H1 (cell line): ENCODE measurements around the gene GGN.

Experiments used
- CTCF ChIP-seq, 3 experiments: IDR thresholded peaks; 1 replicate in 2 of 3; 2 replicates in 1 of 3; pipeline versions ENCODE4 v1.5.1 to v1.6.1; 2011; ENCODE audit warnings: low read length in 3 of 3, mild to moderate bottlenecking in 3 of 3, inconsistent platforms in 2 of 3, low read depth in 1 of 3, moderate library complexity in 1 of 3; ENCODE audit not compliant: insufficient read depth in 1 of 3; ENCODE audit errors: control extremely low read depth in 1 of 3
- EP300 ChIP-seq, 2 experiments: IDR thresholded peaks; 1 replicate in 1 of 2; 2 replicates in 1 of 2; pipeline ENCODE4 v1.6.1; 2011 to 2012; ENCODE audit warnings: low read depth in 2 of 2, low read length in 2 of 2, mild to moderate bottlenecking in 2 of 2, borderline replicate concordance in 1 of 2, inconsistent platforms in 1 of 2, moderate library complexity in 1 of 2
- EZH2 ChIP-seq: fragments of 200-600 bp; sonication (generic); IDR thresholded peaks from 2 replicates; pipeline ENCODE4 v1.7.1; 2012; ENCODE audit warnings: low read depth, mild to moderate bottlenecking, moderate library complexity, low read length, inconsistent platforms; ENCODE audit not compliant: severe bottlenecking
- KDM1A ChIP-seq: fragments of 200-600, 300-600 bp; sonication (generic); IDR thresholded peaks from 2 replicates; pipeline ENCODE4 v1.7.1; 2016; ENCODE audit warnings: mild to moderate bottlenecking, low read length, borderline replicate concordance
- POLR2A ChIP-seq, 2 experiments: IDR thresholded peaks; 1 replicate in 1 of 2; 2 replicates in 1 of 2; pipeline ENCODE4 v1.6.1; 2011; ENCODE audit warnings: low read depth in 2 of 2, low read length in 2 of 2, mild to moderate bottlenecking in 2 of 2; ENCODE audit errors: control extremely low read depth in 1 of 2
- POLR2AphosphoS5 ChIP-seq: IDR thresholded peaks from 2 replicates; pipeline ENCODE4 v1.6.1; 2011; ENCODE audit warnings: low read depth, low read length
- RNF2 ChIP-seq: fragments of 200-900, 300-1000 bp; sonication (generic); IDR thresholded peaks from 2 replicates; pipeline ENCODE4 v1.7.1; 2016; ENCODE audit warnings: borderline replicate concordance, low read depth, mild to moderate bottlenecking, antibody characterized with exemption, low read length; ENCODE audit not compliant: poor library complexity, severe bottlenecking; ENCODE audit errors: missing control alignments
- RXRA ChIP-seq: IDR thresholded peaks from 2 replicates; pipeline ENCODE4 v1.6.1; 2011; ENCODE audit warnings: low read depth, mild to moderate bottlenecking, low read length, moderate library complexity; ENCODE audit not compliant: insufficient read depth
- SP1 ChIP-seq: IDR thresholded peaks from 2 replicates; pipeline ENCODE4 v1.6.1; 2011; ENCODE audit warnings: low read depth, low read length
- SRF ChIP-seq: IDR thresholded peaks from 2 replicates; pipeline ENCODE4 v1.6.1; 2011; ENCODE audit warnings: mild to moderate bottlenecking, low read depth, low read length, moderate library complexity
- TAF1 ChIP-seq: IDR thresholded peaks from 2 replicates; pipeline ENCODE4 v1.6.1; 2011; ENCODE audit warnings: mild to moderate bottlenecking, low read depth, low read length

DNA sequence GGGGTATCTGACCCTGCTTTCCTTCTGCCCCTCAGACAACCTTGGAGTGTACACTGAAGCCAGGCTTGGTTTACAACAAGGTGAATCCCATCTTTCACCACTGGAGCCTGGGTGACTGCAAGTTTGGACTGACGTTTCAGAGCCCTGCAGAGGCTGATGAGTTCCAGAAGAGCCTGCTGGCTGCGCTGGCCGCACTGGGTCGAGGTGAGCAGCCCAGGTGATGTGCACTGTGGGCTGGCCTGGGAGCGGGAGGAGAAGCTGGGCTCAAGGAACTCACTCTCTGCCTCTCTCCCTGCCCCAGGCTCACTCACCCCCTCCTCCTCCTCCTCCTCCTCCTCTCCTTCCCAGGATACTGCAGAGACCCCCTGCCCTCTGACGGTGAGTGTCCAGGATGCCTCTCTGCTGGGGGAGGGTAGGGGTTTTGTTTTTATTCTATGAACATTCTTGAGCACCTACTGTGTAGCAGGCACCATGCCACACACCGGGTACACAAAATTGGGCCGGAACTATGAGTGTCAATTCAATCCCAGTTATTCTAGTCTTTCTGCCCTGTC is 4.2 kb upstream of the GGN start:
- TF ChIP-seq KDM1A (no peak), RXRA (no peak), CTCF (IDR thresholded peaks at IDR 0.05; ENCODE audit: control extremely low read depth in 1 of 3, insufficient read depth in 1 of 3, low read depth in 1 of 3, low read length in 3 of 3) (no peak), POLR2AphosphoS5 (no peak), EP300 (IDR thresholded peaks at IDR 0.05; ENCODE audit: borderline replicate concordance in 1 of 2, low read depth in 2 of 2, low read length in 2 of 2) (no peak), POLR2A (IDR thresholded peaks at IDR 0.05; ENCODE audit: control extremely low read depth in 1 of 2, low read depth in 2 of 2, low read length in 2 of 2) (no peak), SP1 (no peak), SRF (no peak), RNF2 (no peak), EZH2 (no peak), TAF1 (no peak)
